ENCODE results near the gene STAC3.

The STAC3 gene

GRCh38 chr12:57270966-57271470 lies 20.0 kb upstream of the STAC3 start:
- H3K36me3 ChIP-seq (ENCODE audit: insufficient read depth, low read depth, low read length): peaks cover 35% of the 10 kb centered on the region
- no peaks in the 10 kb centered on the region for H3K9me3 ChIP-seq (ENCODE audit: insufficient read depth, low read depth, low read length)
- no peak overlapping the region for H3K27ac ChIP-seq (ENCODE audit: low read length)

GRCh38 chr12:57268264-57268663 lies 17.3 kb upstream of the STAC3 start:
- no peaks in the 10 kb centered on the region for H3K9me3 ChIP-seq (ENCODE audit: insufficient read depth, low read depth, low read length)
- H3K4me1 ChIP-seq (ENCODE audit: insufficient read depth, low read length): no peaks in the 10 kb centered on the region
- H3K27me3 ChIP-seq (ENCODE audit: insufficient read depth, low read length): no peaks in the 10 kb centered on the region
- peaks cover 39% of the 10 kb centered on the region for H3K36me3 ChIP-seq (ENCODE audit: insufficient read depth, low read depth, low read length)
- no peak overlapping the region for H3K9ac ChIP-seq (ENCODE audit: low read depth, low read length)
- no peak overlapping the region for H3K27ac ChIP-seq (ENCODE audit: low read length)
- no peak overlapping the region for H3K4me3 ChIP-seq (ENCODE audit: low read length)

More at GRCh38 chr12:57270966-57271470, 20.0 kb upstream of the STAC3 start:
- Histone ChIP-seq H3K4me1 (ENCODE audit: insufficient read depth, low read length) (no peaks in the 10 kb centered on the region), H3K27me3 (ENCODE audit: insufficient read depth, low read length) (no peaks in the 10 kb centered on the region), H3K4me3 (ENCODE audit: low read length) (no peak overlapping the region), H3K9ac (ENCODE audit: low read depth, low read length) (no peak overlapping the region)

GRCh38 chr12:57266681-57267080 lies 15.7 kb upstream of the STAC3 start:
- Histone ChIP-seq H3K9me3 (ENCODE audit: insufficient read depth, low read depth, low read length) (no peaks in the 10 kb centered on the region), H3K27ac (ENCODE audit: low read length) (no peak overlapping the region), H3K4me3 (ENCODE audit: low read length) (no peak overlapping the region), H3K36me3 (ENCODE audit: insufficient read depth, low read depth, low read length) (peaks cover 37% of the 10 kb centered on the region), H3K27me3 (ENCODE audit: insufficient read depth, low read length) (no peaks in the 10 kb centered on the region), H3K9ac (ENCODE audit: low read depth, low read length) (no peak overlapping the region), H3K4me1 (ENCODE audit: insufficient read depth, low read length) (peaks cover 5% of the 10 kb centered on the region; the same call in 1 of the 2 replicates)

GRCh38 chr12:57263096-57263495 lies 12.1 kb upstream of the STAC3 start:
- Histone ChIP-seq H3K36me3 (ENCODE audit: insufficient read depth, low read depth, low read length) (peaks cover 34% of the 10 kb centered on the region), H3K27ac (ENCODE audit: low read length) (no peak overlapping the region), H3K9ac (ENCODE audit: low read depth, low read length) (no peak overlapping the region)

DNA sequence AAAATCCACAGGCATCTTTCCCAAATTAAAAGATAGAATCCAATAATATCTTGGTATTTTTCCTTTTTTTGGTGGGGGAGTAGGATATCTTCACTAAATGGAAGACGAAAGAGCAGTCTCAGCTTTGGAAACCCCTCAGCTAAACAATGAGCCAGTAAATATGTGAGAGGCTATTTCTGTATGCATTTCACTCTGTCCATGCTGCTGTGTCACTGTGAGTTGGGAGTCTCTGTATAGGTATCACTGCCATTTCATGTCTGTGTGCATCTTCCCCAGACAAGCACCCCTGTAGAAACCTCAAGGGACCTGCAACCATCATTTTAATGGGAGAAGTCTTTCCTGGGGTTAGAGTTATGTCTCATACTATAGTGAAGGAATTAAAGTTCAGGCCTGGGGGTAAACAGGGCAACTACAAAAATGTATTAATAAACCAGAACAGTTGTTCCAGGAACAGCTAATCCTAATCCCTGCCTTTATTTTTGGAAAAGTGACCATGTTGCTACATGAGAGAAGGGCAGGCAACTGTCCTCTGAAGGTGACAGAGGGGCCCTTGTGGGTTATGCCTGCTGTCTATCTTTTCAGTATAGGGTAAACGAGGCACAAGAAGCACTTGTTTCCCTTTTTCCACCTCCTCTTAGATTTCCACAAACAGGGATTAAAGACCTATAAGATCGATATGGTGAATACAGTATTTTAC lies 11.3 kb upstream of the STAC3 start:
- Histone ChIP-seq H3K4me1 (ENCODE audit: insufficient read depth, low read length) (peaks cover 8% of the 10 kb centered on the region; the same call in 1 of the 2 replicates), H3K27ac (ENCODE audit: low read length) (no peak overlapping the region), H3K9me3 (ENCODE audit: insufficient read depth, low read depth, low read length) (no peaks in the 10 kb centered on the region), H3K27me3 (ENCODE audit: insufficient read depth, low read length) (no peaks in the 10 kb centered on the region), H3K4me3 (ENCODE audit: low read length) (no peak overlapping the region), H3K36me3 (ENCODE audit: insufficient read depth, low read depth, low read length) (peaks cover 38% of the 10 kb centered on the region), H3K9ac (ENCODE audit: low read depth, low read length) (no peak overlapping the region)

More at GRCh38 chr12:57263096-57263495, 12.1 kb upstream of the STAC3 start:
- H3K4me1 ChIP-seq (ENCODE audit: insufficient read depth, low read length): peaks cover 8% of the 10 kb centered on the region; the same call in 1 of the 2 replicates
- no peaks in the 10 kb centered on the region for H3K27me3 ChIP-seq (ENCODE audit: insufficient read depth, low read length)
- no peak overlapping the region for H3K4me3 ChIP-seq (ENCODE audit: low read length)
- no peaks in the 10 kb centered on the region for H3K9me3 ChIP-seq (ENCODE audit: insufficient read depth, low read depth, low read length)

DNA sequence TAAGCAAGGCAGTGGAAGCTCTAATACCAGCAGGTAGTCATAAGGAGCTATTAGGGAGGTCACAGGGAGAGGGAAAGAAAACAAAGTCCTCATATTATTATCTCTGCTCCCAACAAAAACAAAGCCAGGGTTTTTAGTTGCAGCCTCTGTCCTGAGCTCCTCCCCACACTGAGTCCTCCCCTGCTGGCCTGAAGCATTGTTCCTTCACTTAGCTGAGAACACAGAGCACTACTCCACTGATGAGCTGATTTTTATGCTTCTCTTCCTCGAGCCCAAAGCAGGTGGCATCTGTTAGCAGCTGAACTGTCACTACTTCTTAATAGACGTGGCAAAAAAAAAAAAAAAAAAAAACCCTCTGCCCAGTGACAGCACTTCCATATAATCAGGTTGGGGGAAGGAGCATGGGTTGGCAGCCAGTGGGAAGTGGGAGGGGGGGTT lies 10.5 kb upstream of the STAC3 start:
- no peak overlapping the region for H3K4me3 ChIP-seq (ENCODE audit: low read length)
- H3K9ac ChIP-seq (ENCODE audit: low read depth, low read length): no peak overlapping the region
- peaks cover 8% of the 10 kb centered on the region; the same call in 1 of the 2 replicates for H3K4me1 ChIP-seq (ENCODE audit: insufficient read depth, low read length)
- no peaks in the 10 kb centered on the region for H3K9me3 ChIP-seq (ENCODE audit: insufficient read depth, low read depth, low read length)
- peaks cover 36% of the 10 kb centered on the region for H3K36me3 ChIP-seq (ENCODE audit: insufficient read depth, low read depth, low read length)
- no peaks in the 10 kb centered on the region for H3K27me3 ChIP-seq (ENCODE audit: insufficient read depth, low read length)
- no peak overlapping the region for H3K27ac ChIP-seq (ENCODE audit: low read length)

DNA sequence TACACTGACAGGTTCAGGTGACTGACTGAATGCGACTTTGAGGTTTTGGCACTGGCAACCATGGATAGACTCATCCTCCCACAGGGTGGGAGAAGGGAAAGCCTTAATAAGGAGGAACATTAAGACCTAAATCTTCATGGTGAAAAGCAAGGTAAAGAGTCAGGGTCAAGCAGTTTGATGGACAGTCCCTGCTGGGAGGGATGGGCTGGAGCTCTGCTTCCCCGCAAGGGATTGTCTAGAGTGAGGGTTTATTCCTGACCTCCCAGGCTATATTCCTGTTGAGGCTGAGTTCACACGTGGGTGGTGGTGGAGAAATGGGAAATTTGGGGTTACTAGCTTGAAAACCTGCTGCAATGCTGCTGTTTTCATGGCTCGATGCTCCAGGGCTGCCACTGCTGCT lies 9.4 kb upstream of the STAC3 start:
- Histone ChIP-seq H3K9me3 (ENCODE audit: insufficient read depth, low read depth, low read length) (no peaks in the 10 kb centered on the region), H3K36me3 (ENCODE audit: insufficient read depth, low read depth, low read length) (peaks cover 36% of the 10 kb centered on the region), H3K27me3 (ENCODE audit: insufficient read depth, low read length) (no peaks in the 10 kb centered on the region), H3K9ac (ENCODE audit: low read depth, low read length) (no peak overlapping the region), H3K27ac (ENCODE audit: low read length) (no peak overlapping the region), H3K4me3 (ENCODE audit: low read length) (no peak overlapping the region), H3K4me1 (ENCODE audit: insufficient read depth, low read length) (peaks cover 8% of the 10 kb centered on the region; the same call in 1 of the 2 replicates)

- no peak overlapping the region for H3K9ac ChIP-seq (ENCODE audit: low read depth, low read length)
- H3K27me3 ChIP-seq (ENCODE audit: insufficient read depth, low read length): no peaks in the 10 kb centered on the region
- no peak overlapping the region for H3K27ac ChIP-seq (ENCODE audit: low read length)
- H3K36me3 ChIP-seq (ENCODE audit: insufficient read depth, low read depth, low read length): peaks cover 31% of the 10 kb centered on the region
- H3K4me3 ChIP-seq (ENCODE audit: low read length): no peak overlapping the region
- H3K9me3 ChIP-seq (ENCODE audit: insufficient read depth, low read depth, low read length): no peaks in the 10 kb centered on the region
- H3K4me1 ChIP-seq (ENCODE audit: insufficient read depth, low read length): peaks cover 8% of the 10 kb centered on the region; the same call in 1 of the 2 replicates
Measured at GRCh38 chr12:57258977-57259970, 8.3 kb upstream of the STAC3 start.

DNA sequence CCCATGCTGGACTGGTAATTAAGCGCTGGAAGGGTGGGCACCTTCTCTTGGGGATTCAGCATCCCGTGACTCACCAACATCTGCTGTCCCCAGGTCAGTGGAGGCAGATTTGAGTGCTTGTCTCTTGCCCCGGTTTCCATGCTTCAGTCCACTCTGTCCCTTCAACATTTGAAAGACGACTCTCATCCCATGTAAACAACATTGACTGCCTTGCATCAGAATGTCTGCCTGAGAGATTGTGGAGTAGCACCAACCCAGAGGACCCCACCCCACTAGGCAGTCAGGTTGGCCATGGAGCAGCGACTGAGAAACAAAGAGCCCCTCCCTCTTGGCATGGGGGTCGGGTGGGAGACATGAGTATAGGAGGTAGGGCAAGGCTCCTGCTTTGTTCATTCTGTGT lies 4.9 kb upstream of the STAC3 start:
- H3K4me3 ChIP-seq (ENCODE audit: low read length): no peak overlapping the region
- H3K27me3 ChIP-seq (ENCODE audit: insufficient read depth, low read length): no peaks in the 10 kb centered on the region
- peaks cover 31% of the 10 kb centered on the region for H3K36me3 ChIP-seq (ENCODE audit: insufficient read depth, low read depth, low read length)
- no peak overlapping the region for H3K27ac ChIP-seq (ENCODE audit: low read length)
- no peak overlapping the region for H3K9ac ChIP-seq (ENCODE audit: low read depth, low read length)
- H3K4me1 ChIP-seq (ENCODE audit: insufficient read depth, low read length): no peaks in the 10 kb centered on the region; the same call in 1 of the 2 replicates
- no peaks in the 10 kb centered on the region for H3K9me3 ChIP-seq (ENCODE audit: insufficient read depth, low read depth, low read length)

- H3K36me3 ChIP-seq (ENCODE audit: insufficient read depth, low read depth, low read length): peaks cover 31% of the 10 kb centered on the region
- H3K4me3 ChIP-seq (ENCODE audit: low read length): no peak overlapping the region
Measured at GRCh38 chr12:57254506-57255280, 3.7 kb upstream of the STAC3 start.

DNA sequence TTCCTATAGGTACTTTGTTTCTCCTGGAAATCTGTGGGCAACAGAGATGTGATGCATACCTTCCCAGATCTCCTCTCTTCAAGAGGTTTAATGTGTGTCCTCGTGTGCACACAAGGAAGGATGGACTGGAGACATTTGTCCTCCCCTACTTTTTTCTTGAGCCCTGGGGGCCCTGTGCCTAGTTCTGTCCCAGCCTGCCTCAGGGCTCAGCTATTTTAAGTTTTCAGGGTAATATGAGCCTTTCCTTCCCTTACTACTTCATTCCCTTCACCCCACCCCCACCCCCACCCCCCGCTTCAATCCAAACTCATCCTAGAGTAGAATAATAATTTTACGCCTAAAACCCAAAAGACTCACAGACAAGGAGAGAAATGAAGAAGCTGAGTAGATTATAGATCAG lies 446 bp downstream of the STAC3 start:
- Histone ChIP-seq H3K9ac (ENCODE audit: low read depth, low read length) (no peak overlapping the region), H3K9me3 (ENCODE audit: insufficient read depth, low read depth, low read length) (no peaks in the 10 kb centered on the region)

More at GRCh38 chr12:57254506-57255280, 3.7 kb upstream of the STAC3 start:
- no peaks in the 10 kb centered on the region for H3K9me3 ChIP-seq (ENCODE audit: insufficient read depth, low read depth, low read length)
- H3K4me1 ChIP-seq (ENCODE audit: insufficient read depth, low read length): 0 out of 2 replicates have a peak, but pooled peaks cover 2% of the 10 kb centered on the region
- H3K27me3 ChIP-seq (ENCODE audit: insufficient read depth, low read length): no peaks in the 10 kb centered on the region
- no peak overlapping the region for H3K27ac ChIP-seq (ENCODE audit: low read length)
- H3K9ac ChIP-seq (ENCODE audit: low read depth, low read length): no peak overlapping the region

More for the DNA sequence above, 446 bp downstream of the STAC3 start:
- no peaks in the 10 kb centered on the region for H3K36me3 ChIP-seq (ENCODE audit: insufficient read depth, low read depth, low read length)
- peaks cover 7% of the 10 kb centered on the region; the same call in 1 of the 2 replicates for H3K4me1 ChIP-seq (ENCODE audit: insufficient read depth, low read length)
- no peak overlapping the region for H3K4me3 ChIP-seq (ENCODE audit: low read length)
- no peaks in the 10 kb centered on the region for H3K27me3 ChIP-seq (ENCODE audit: insufficient read depth, low read length)
- H3K27ac ChIP-seq (ENCODE audit: low read length): no peak overlapping the region

Data from iPS-20b (cell line).